HG03280 (cell line): ENCODE measurements around the gene ZNF23.

ENCODE experiments used
- ATAC-seq: cut with Tn5 transposase; IDR thresholded peaks from one replicate; pipeline ENCODE4 v1.9.1; 2021; ENCODE audit warnings: mild to moderate bottlenecking, moderate library complexity; ENCODE audit not compliant: unreplicated experiment

The ZNF23 gene

DNA sequence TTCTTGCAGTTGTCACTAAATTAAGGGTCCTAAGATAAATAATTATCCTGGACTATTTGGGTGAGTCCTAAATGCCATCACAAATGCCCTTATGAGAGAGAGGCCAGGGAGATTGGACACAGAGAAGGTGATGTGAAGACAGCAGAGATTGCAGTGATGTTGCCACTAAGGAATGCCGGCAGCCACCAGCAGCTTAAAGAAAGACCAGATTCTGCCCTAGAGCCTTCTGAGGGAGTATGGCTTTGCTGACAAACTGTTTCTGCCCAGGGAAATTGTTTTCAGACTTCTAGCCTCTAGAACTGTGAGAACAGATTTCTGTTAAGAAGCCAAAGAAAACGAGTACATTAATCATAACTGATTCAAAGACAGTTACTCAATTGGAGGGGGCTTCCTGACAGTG, 10.0 kb upstream of the ZNF23 start:
- ATAC-seq = no peak

DNA sequence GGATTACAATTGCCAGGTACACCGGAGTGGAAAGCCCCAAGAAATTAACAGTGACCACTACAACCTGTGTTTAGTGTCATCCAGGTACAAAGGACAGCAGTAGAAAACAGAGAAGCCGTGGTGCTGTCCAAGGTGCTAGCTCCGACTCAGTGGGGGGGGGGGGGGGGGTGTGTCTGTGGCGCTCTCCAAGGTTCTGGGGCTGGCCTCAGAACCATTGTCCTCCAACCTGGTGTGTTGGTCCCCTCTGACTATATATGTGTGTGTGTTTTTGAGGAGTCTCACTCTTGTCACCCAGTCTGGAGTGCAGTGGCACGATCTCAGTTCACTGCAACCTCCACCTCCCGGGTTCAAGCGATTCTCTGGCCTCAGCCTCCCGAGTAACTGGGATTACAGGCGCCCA, 5.8 kb upstream of the ZNF23 start:
- ATAC-seq = no peak

DNA sequence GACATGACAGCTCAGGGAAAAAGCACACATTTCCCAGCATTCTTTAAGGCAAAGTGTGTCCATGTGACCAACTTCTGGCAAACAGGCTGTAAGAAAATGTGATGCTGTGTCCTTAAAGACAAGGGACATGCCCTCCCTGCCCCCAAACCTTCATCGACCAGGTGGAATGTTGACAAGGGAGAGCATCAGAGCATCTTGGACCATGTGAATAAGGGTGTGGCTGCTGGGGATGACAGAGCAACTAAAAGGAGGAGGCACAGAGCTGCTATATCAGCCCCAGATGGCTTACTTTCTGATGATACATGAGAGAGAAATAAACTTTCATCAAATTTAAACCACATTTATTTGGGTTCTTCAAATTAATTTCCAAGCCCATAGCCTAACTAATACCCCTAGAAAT, 2.2 kb upstream of the ZNF23 start:
- ATAC-seq = no peak

DNA sequence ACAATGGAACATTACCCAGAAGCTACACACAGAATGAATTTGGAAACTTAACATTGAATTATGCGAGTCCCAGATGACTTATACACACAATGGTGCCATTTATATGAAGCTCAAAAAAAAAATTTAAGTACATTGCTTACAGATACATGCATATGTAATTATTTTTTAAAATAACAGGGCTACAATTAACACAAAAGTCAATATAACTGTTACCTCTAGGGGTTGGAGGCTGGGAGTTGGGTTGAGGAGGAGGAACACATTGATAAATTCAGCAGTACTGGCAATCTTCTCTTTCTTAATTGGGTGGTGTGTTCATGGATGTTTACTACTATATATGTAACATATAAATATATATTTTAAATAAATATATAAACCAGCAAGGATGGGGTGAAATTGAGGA, 1.1 kb downstream of the ZNF23 start:
- no peak for ATAC-seq

DNA sequence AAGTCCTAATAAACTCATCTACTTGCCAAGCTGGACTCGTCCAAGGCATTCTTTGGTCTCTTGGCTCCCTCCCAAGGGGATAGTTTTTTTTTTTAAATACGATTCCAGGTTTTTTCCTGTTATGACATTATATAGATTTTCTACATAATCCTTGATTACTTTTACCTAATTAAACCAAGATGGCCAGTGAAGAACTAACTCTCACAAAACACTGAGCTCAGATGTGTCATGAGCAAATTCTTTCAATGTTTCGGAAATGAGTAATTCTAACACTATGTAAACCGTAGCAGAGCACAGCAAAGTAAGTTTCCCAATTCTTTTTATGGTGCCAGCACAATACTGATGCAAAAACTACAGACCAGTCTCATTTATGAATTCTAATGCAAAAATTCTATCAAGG, 1.8 kb downstream of the ZNF23 start:
- ATAC-seq = no peak

DNA sequence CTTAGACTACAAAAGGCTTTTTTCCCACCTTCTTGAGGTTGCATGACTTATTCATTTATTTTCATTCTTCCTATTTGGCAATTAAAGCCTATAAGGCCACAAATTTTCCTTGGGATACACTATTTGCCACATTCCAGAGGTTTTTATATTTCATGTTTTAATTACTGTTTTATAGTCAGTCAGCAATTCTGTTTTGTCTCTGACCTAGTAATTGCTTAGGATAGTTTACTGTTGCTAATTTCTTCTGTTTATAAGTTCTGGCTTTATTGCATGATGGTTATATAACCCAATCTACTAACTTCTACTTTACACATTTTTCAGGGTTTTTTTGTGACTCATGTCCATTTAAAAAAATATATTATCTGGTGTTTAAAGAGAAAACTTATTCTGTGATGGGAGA, 2.5 kb downstream of the ZNF23 start:
- no peak for ATAC-seq

DNA sequence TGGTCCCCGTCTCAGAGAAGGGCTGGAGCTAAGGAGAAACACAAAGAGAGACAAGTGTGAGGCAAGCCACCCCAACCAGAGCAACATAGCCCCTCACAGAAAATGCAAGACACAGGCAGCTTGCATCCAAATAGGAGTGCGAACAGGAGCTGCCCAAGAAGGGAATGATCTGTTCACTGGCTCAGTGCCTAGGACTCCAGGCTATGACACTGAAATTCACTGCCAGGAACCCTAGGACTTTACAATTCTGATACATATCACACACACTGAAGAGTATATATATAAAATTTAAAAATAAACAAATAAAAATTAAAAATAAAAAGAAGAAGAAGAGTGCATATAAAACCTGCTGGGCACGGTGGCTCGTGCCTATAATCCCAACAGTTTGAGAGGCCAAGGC, 5.2 kb downstream of the ZNF23 start:
- ATAC-seq = no peak

DNA sequence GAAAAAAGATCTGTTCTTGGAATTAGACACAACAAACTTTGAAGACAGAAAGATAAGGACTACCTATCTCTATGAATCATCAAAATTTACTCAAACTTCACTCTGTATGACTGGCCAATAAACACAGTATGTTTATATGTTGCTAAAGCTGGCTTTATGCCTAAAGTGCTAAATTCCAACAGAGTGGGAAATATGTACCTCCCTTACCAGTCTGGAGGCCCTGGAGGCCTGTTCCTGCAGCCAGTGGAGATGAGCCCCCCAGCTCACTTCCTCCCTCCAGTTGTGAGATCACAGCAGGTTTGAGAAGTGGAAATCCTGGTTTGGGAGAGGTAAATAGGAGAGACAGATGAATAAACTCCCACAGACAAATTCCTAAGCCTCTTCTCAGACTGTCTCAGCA, 9.0 kb downstream of the ZNF23 start:
- ATAC-seq = no peak

DNA sequence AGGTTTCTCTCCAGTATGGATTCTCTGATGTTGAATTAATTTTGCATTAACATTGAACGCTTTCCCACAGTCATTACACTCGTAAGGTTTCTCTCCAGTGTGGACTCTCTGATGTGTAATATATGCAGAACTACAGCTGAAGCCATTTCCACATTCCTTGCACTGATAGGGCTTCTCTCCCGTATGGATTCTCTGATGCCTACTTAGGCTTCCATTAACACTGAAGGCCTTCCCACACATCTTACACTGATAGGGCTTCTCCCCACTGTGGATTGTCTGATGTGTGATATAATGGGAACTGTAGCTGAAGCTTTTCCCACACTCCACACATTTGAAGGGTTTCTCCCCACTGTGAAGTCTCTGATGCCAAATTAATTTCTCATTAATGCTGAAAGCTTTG, 13.0 kb downstream of the ZNF23 start:
- no peak for ATAC-seq

DNA sequence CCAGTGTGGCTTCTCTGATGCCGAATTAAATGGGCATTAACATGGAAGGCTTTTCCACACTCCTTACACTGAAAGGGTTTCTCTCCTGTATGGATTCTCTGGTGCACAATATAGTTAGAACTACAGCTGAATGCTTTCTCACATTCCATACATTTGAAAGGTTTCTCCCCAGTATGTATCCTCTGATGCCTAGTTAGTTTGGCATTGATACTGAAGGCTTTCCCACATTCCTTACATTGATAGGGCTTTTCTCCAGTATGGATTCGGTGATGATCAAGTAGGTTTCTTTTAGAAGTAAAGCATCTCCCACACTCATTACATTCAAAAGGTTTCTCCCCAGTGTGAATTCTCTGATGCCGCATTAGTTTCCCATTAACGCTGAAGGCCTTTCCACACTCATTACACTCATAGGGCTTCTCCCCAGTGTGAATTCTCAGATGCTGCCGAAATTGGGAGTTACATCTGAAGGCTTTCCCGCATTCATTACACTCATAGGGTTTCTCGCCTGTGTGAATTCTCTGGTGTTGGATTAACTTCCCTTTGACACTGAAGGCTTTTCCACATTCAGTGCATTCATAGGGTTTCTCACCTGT, 13.7 kb downstream of the ZNF23 start:
- ATAC-seq = no peak

DNA sequence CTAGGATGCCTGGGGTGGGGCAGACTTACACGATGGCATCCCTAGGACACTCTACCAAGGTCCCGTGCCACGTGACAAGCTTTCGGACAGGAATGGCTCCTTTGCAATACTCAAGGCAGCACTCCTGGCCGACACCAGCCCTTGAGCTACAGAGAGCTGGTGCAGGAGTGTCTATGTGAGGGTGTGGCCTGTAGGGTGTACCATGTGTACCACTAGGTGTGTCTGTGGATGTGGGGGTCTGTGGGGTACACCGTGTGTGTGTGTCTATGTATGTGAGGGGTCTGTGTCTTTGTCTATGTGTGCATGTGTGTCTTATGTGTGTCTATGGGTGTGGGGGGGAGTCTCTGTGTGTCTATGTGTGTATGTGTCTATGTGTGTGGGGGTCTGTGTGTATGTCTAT, 18.3 kb downstream of the ZNF23 start:
- no peak for ATAC-seq

DNA sequence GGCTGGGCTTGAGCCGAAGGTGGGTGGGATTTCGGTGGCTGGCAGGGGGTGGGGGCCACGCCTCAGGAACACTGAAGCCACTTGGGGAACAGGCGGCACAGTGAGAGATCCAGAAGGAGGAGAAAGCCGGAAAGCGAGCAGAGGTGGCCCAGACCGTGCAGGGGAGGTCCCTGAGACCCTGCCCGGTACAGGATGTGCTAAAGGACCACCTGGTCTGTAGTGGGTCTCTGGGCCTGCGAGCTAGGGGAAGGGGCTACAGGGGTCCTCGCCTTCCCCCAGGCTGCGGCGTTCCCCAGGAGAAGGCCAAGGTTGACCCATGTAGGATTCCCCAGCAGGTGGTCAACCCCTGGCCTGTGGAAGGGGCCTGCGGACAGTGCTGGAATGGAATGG, 20.0 kb downstream of the ZNF23 start, which contains the start of gene TLE7:
TLE7 (minus strand) TSS at position 4 of the 390 bp plus-strand sequence. CDS start 8,730 bp downstream, outside the sequence.
- no peak for ATAC-seq

DNA sequence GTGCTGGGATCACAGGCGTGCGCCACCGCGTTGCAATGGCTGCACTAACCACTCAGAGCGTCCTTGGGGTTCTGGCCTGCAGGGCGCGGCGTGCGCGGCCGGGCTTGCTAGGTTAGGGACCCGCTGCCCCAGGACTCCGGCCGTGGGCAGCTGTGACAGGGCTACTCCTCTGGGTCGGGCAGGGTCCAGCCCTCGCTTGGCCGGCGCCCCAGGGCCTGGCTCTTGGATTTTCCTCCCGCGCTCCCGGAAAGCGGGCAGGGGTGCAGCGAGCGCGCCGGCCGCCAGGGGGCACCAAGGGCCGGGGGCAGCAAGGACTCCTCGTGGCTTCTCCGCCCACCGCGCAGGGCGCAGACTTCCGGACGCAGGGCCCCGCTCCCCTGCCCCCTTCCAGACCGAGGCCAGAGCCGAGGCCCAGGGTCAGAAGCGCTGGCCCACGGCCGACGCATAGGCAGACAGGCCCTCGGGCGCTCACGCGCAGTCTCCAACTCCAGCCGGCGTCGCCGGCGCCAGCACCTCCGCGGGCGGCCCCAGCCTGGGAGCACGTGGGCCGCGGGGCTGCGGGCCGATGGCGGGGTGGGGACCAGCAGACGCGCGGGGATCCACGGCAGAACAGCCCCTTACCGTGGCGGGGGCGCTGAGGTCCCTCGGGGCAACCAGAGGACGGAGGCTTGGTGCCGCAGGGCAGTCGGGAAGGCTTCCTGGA, 20.5 kb downstream of the ZNF23 start:
- no peak for ATAC-seq

DNA sequence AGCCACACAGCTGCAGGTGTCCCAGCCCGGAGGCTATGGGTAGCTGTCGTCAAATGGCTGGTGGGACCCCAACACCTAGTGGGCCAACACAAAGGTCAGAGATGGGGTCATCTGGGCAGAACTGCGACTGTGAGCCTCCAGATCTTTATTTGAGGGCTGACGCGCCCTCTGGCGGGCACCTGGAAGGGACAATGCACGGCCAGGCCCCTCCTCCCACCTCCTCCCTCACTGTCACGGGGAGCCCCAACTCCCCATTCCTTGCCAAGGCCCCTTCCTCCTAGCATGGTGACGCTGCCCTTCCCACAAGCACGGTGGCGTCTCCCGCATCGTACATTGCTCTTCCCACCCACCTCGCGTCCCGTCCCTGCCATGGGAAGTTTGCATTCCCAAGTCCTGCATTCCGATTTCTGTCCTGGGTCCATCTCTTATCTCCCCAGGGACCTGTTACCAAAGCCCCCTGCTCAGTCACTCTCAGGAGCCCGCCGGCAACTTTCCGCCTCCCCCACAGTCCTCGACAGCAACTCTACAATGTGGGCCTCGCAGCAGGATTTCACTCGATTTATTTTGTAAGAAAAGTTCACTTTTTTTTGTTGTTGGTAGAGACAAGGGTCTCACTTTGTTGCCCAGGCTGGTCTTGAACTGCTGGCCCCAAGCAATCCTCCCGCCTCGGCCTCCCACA, 21.2 kb downstream of the ZNF23 start:
- ATAC-seq = no peak

DNA sequence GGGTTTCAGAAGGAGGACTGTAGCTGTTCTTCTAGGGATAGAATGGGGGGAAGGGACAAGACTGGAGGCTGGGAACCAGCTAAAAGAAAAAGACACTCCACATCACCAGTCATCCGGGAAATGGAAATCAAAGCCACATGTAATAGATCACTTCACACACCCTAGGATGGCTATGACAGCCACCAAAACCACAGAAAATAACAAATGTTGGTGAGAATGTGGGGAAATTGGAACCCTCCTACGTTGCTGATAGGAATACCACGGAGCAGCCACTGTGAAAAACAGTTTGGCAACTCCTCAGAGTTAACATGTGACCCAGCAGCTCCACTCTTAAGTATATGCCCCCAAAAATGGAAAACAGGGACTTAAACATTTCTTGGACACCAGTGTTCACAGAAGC, 22.5 kb downstream of the ZNF23 start:
- no peak for ATAC-seq

DNA sequence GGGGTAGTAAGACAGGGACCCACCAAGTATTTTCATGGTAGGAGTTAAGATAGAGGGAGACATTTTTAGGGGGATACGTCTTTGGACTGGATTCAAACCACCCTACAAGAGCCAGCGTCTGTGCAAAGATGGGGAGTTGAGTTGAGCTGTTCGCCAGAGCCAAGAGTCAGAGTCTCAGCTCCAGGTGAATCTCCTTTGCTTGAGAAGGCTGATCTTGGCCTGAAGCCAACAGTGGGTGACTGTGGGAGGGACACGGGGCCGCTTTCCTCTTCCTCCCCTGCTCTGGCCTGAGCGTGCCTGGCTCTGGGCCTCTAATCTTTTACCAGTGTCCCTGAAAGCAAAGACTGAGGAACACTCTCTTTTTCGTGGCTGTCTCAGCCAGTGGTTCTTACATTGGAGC, 25.6 kb downstream of the ZNF23 start:
- no peak for ATAC-seq

DNA sequence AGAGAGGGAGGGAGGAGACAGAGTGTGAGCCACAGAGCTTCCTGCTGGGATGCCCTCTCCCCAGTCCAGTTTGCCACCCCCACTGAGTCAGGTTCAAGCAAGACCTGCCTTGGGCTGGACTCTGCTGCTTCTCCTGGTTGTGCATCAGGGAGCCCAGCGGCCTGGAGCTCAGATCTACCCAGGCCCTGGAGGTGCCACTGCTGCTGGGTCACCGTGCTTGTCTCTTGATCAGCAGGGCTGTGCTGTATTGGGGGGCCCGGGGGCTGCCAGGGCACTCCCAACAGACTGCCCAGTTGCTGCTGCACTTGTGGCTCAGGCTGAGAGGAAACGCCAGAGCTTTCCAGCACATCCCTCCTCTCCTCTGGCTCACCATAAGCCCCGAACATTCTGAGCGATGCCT, 29.1 kb downstream of the ZNF23 start:
- ATAC-seq = no peak

DNA sequence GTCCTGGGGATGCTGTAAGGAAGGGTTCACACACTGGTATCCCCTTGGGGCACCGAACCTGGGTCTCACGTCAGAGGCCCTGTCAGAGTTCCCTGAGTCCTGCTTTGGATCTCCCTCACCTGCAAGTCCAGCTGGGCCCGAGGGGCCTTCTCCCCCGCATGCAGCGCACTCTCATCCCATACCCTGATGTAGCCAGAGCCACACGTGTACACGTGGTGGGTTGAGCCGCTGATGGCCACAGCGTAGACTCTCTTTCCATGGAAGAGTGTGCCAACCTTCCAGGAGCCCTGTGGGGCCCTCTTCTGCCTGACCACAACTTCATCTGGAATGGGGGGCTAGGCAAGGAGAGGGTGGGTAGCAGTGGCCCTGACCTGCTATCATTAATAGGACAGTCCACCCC, 30.1 kb downstream of the ZNF23 start:
- ATAC-seq = no peak

DNA sequence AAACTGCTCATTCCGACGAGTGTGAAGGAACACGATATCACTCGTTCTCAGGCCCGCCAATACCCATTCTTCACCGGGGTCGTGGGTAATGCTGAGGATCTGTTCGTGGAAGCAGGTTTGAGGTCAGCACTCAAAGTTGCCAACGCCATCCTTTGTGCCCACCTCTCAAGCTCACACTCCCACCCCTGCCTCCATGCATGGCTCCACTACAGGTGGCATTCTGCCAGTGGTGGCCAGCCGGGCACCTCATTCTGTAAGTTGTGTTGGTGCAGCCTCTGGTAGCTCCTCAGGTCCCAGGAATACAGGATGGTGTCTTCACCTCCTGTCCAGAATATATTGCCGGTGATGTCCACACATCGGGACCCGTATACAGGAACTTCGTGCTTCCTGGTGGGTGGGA, 30.9 kb downstream of the ZNF23 start:
- no peak for ATAC-seq

DNA sequence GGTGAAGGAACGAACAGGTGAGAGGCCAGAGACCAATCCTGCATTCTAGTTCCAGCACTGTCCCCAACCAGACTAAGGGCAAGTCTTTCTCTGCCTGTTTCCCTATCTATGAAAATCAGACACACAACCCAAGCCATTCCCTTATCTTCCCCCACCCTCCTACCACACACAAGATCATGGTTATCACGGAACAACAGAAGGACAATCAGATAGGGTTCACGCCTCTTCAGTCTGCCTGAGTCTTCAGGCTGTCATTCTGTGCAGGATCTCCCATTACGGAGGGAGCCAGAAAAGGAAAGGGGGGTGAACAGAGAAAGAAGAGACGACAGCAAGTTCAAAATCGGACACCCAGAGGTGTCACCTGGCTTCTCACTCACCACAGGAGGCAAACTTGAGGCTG, 31.3 kb downstream of the ZNF23 start:
- no peak for ATAC-seq

DNA sequence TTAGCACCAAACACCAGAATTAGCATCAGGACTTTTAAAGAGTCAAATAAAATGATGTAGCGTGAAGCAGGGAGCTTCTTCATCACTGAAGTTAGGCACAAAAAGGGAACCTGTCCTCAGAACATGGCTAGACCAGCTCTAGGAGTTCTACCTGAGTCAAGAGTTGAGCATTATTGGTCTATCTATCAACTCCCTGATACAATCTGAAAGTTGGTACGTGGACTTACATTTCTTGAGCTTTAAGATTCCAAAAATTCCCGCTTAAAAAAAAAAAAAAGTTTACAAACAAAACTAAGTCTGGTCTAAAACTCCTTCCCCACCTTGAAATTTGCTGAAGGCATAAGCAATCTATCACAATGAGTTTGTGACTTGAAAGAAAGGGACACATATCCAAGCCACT, 32.5 kb downstream of the ZNF23 start:
- ATAC-seq = no peak

DNA sequence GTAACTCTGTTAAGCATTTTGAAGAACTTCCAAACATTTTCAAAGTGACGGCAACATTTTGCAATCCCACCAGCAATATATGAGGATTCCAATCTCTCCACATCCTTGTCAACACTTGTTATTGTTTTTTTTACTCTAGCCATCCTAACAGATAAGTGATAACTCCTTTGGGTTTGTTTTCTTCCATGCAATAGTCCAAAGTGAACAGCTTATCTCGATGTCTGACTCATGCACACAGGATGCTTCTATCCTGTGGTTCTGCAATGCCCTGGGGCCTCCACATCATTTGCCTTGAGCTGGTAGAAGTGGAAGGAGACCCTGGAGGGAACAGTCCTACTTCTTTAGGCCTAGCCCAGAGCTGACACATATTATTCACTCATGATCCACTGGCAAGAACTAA, 33.2 kb downstream of the ZNF23 start:
- no peak for ATAC-seq
